Neural cell (in vitro differentiated cells): ENCODE data around the gene NPAS4. TPM values are rescaled to one million over a fixed set of nuclear protein-coding genes. Genes with fewer than 3 reads are reported as not detected.

Experiments
- H2AFZ ChIP-seq: fragments of 200-600, 300-800 bp; sonication (generic), shearing (Covaris generic); 2 replicates; pipeline ENCODE4 v1.6.0; 2014; ENCODE audit warnings: low read depth, mild to moderate bottlenecking, antibody characterized with exemption, low read length, moderate library complexity
- H3F3A ChIP-seq: fragments of 200-600 bp; shearing (Covaris generic); 2 replicates; pipeline ENCODE4 v1.6.1; 2016; ENCODE audit warnings: mild to moderate bottlenecking, moderate library complexity, mixed read lengths, antibody characterized with exemption, low read length; ENCODE audit not compliant: insufficient read depth, poor library complexity, severe bottlenecking
- H3K27ac ChIP-seq: fragments of 200-600, 300-800 bp; sonication (generic), shearing (Covaris generic); 2 replicates; pipeline ENCODE4 v1.5.1; 2014; ENCODE audit warnings: mild to moderate bottlenecking, low read length, moderate library complexity
- H3K27me3 ChIP-seq: fragments of 300-800, 200-600 bp; sonication (generic), shearing (Covaris generic); 2 replicates; pipeline ENCODE4 v1.6.0; 2014; ENCODE audit warnings: mild to moderate bottlenecking, low read depth, low read length, moderate library complexity; ENCODE audit not compliant: insufficient read depth
- H3K36me3 ChIP-seq: fragments of 300-800, 200-600 bp; sonication (generic), shearing (Covaris generic); 2 replicates; pipeline ENCODE4 v1.5.1; 2014; ENCODE audit warnings: mild to moderate bottlenecking, antibody characterized with exemption, low read length, moderate library complexity; ENCODE audit not compliant: insufficient read depth
- H3K4me2 ChIP-seq: fragments of 300-800, 200-600 bp; sonication (generic), shearing (Covaris generic); 2 replicates; pipeline ENCODE4 v1.6.0; 2014; ENCODE audit warnings: mild to moderate bottlenecking, low read length
- H3K4me3 ChIP-seq: fragments of 300-800, 200-600 bp; sonication (generic), shearing (Covaris generic); 2 replicates; pipeline ENCODE4 v1.5.1; 2014; ENCODE audit warnings: mild to moderate bottlenecking, low read length, moderate library complexity
- H3K79me2 ChIP-seq: fragments of 200-600 bp; shearing (Covaris generic); replicated peaks from 2 replicates; pipeline ENCODE4 v1.6.0; 2014; ENCODE audit warnings: mild to moderate bottlenecking, low read length, moderate library complexity; ENCODE audit not compliant: insufficient read depth
- H3K9ac ChIP-seq: fragments of 300-800, 200-600 bp; sonication (generic), shearing (Covaris generic); 2 replicates; pipeline ENCODE4 v1.6.1; 2016; ENCODE audit warnings: mild to moderate bottlenecking, low read length, mixed read lengths
- H3K9me2 ChIP-seq: fragments of 200-600 bp; shearing (Covaris generic); 2 replicates; pipeline ENCODE4 v1.6.1; 2016; ENCODE audit warnings: mild to moderate bottlenecking, low read length, mixed read lengths; ENCODE audit not compliant: insufficient read depth
- H3K9me3 ChIP-seq: fragments of 200-600, 300-800 bp; sonication (generic), shearing (Covaris generic); 2 replicates; pipeline ENCODE4 v1.6.1; 2016; ENCODE audit warnings: mild to moderate bottlenecking, mixed run types, low read length, moderate library complexity, mixed read lengths
- H4K20me1 ChIP-seq: fragments of 200-600 bp; shearing (Covaris generic); 2 replicates; pipeline ENCODE4 v1.6.1; 2016; ENCODE audit warnings: mild to moderate bottlenecking, mixed run types; ENCODE audit not compliant: insufficient read depth
- CTCF ChIP-seq: fragments of 450-650 bp; IDR thresholded peaks from 2 replicates; pipeline ENCODE4 v1.5.1; 2014; ENCODE audit warnings: antibody characterized with exemption, mild to moderate bottlenecking, moderate library complexity; ENCODE audit not compliant: poor library complexity, severe bottlenecking
- EP300 ChIP-seq: fragments of 450-650 bp; conservative IDR thresholded peaks from 2 replicates; pipeline ENCODE4 v1.6.1; 2014; ENCODE audit warnings: antibody characterized with exemption, mild to moderate bottlenecking, moderate library complexity; ENCODE audit not compliant: poor library complexity, severe bottlenecking
- EZH2 ChIP-seq: fragments of 200-600, 300-800 bp; shearing (Covaris generic), sonication (generic); IDR thresholded peaks from 2 replicates; pipeline ENCODE4 v1.6.1; 2014; ENCODE audit warnings: antibody characterized with exemption, low read length, borderline replicate concordance, mild to moderate bottlenecking; ENCODE audit not compliant: insufficient read depth, poor library complexity, severe bottlenecking
- MXI1 ChIP-seq: fragments of 450-650 bp; conservative IDR thresholded peaks from 2 replicates; pipeline ENCODE4 v1.6.1; 2014; ENCODE audit warnings: antibody characterized with exemption, mild to moderate bottlenecking; ENCODE audit not compliant: poor library complexity, severe bottlenecking
- POLR2AphosphoS5 ChIP-seq: IDR thresholded peaks from 2 replicates; pipeline ENCODE4 v1.6.1; 2012
- RAD21 ChIP-seq: fragments of 450-650 bp; conservative IDR thresholded peaks from 2 replicates; pipeline ENCODE4 v1.6.1; 2014; ENCODE audit warnings: antibody characterized with exemption, mild to moderate bottlenecking, moderate library complexity
- REST ChIP-seq: IDR thresholded peaks from 2 replicates; pipeline ENCODE4 v1.6.1; 2012; ENCODE audit warnings: borderline replicate concordance
- SMC3 ChIP-seq: fragments of 450-650 bp; conservative IDR thresholded peaks from 2 replicates; pipeline ENCODE4 v1.6.1; 2014; ENCODE audit warnings: antibody characterized with exemption, mild to moderate bottlenecking, moderate library complexity; ENCODE audit not compliant: poor library complexity
- TAF1 ChIP-seq: IDR thresholded peaks from 2 replicates; pipeline ENCODE4 v1.6.1; 2012; ENCODE audit warnings: low read depth
- polyA plus RNA-seq: library from polyadenylated mRNA; depleted of rRNA; stranded (reverse); fragments of >200 nt; gene quantifications from 2 replicates; pipeline ENCODE4 v1.2.3, GENCODE V29; 2014

Gene NPAS4
- polyA plus RNA-seq, 1 donor from 2014 or later = 6.7 TPM

- TF ChIP-seq TAF1 (no peak), RAD21 (no peak), EZH2 (no peak), MXI1 (no peak), SMC3 (no peak), POLR2AphosphoS5 (peak; percentile 30), EP300 (no peak), CTCF (no peak)
- Histone ChIP-seq H3K36me3 (no peaks in the 10 kb centered on the region), H4K20me1 (no peaks in the 10 kb centered on the region), H3K79me2 (no peaks in the 10 kb centered on the region), H3K27ac (peak within 1 kb of the TSS; percentile 58), H3K9me3 (no peaks in the 10 kb centered on the region), H3F3A (no peaks in the 10 kb centered on the region), H3K4me2 (peak within 1 kb of the TSS; percentile 99), H3K9me2 (no peaks in the 10 kb centered on the region), H3K4me3 (peak within 1 kb of the TSS; percentile 96), H2AFZ (peak within 1 kb of the TSS; percentile 40), H3K27me3 (no peaks in the 10 kb centered on the region), H3K9ac (peak within 1 kb of the TSS; percentile 91)
These were observed 45.6 kb downstream of the NPAS4 start, which contains the start of gene PELI3 for GRCh38 chr11:66466225-66467033. Gene PELI3, plus strand, starts transcription at chr11:66466905. Its CDS starts 1,224 bp downstream, at chr11:66468129.

- H2AFZ ChIP-seq = peak overlapping the region; percentile 40
- H3K9ac ChIP-seq = peak overlapping the region; percentile 91
- H3K4me2 ChIP-seq = peak overlapping the region; percentile 99
These were observed 46.3 kb downstream of the NPAS4 start for GRCh38 chr11:66467034-66467659.

More at GRCh38 chr11:66467034-66467659, 46.3 kb downstream of the NPAS4 start:
- Histone ChIP-seq H3K4me3 (peak overlapping the region; percentile 96), H4K20me1 (no peaks in the 10 kb centered on the region), H3K27ac (peak overlapping the region; percentile 58), H3K9me3 (no peaks in the 10 kb centered on the region), H3K36me3 (no peaks in the 10 kb centered on the region), H3K27me3 (no peaks in the 10 kb centered on the region), H3K79me2 (no peaks in the 10 kb centered on the region), H3K9me2 (no peaks in the 10 kb centered on the region), H3F3A (no peaks in the 10 kb centered on the region)
- TF ChIP-seq REST (no peak), TAF1 (peak; percentile 63), SMC3 (no peak), CTCF (peak; percentile 69), EZH2 (no peak), EP300 (no peak), POLR2AphosphoS5 (peak; percentile 42), RAD21 (peak; percentile 33), MXI1 (peak; percentile 29)
